Measurements from ENCODE around the gene GSX1. TPM values are rescaled to one million over a fixed set of nuclear protein-coding genes. Genes with fewer than 3 reads are reported as not detected.

GSX1 gene
- polyA plus RNA-seq, 3 donors: not detected

- DNase-seq: no peak
- Histone ChIP-seq H3K9ac (ENCODE audit: insufficient read depth, low read length, poor library complexity, severe bottlenecking) (no peak overlapping the region), H2AFZ (ENCODE audit: insufficient read depth, low read depth, low read length, poor library complexity, severe bottlenecking) (no peak overlapping the region), H3K4me1 (ENCODE audit: control insufficient read depth in 1 of 2, insufficient read depth in 2 of 2, low read length in 2 of 2) (peaks cover 0 to 8% of the 10 kb centered on the region in 2 donors), H3K4me2 (replicated peaks; ENCODE audit: extremely low read depth, low read length, poor library complexity, severe bottlenecking) (no peak overlapping the region), H3K36me3 (replicated peaks in 1 of 2; ENCODE audit: control insufficient read depth in 1 of 2, insufficient read depth in 2 of 2, low read length in 2 of 2) (no peaks in the 10 kb centered on the region), H3K9me3 (replicated peaks in 1 of 2; ENCODE audit: control insufficient read depth in 1 of 2, insufficient read depth in 1 of 2, low read length in 2 of 2) (peaks cover 0 to 33% of the 10 kb centered on the region in 2 donors), H3K27me3 (ENCODE audit: control insufficient read depth in 2 of 2, insufficient read depth in 2 of 2, low read length in 2 of 2) (peaks cover 88 to 96% of the 10 kb centered on the region in 2 donors), H3K4me3 (replicated peaks in 1 of 3; ENCODE audit: low read depth in 2 of 3, low read length in 3 of 3) (no peak overlapping the region), H3K79me2 (ENCODE audit: insufficient read depth, low read length) (no peaks in the 10 kb centered on the region), H3K27ac (ENCODE audit: low read depth in 1 of 2, low read length in 2 of 2) (no peak overlapping the region), H4K20me1 (ENCODE audit: insufficient read depth, low read length) (no peaks in the 10 kb centered on the region)
- H3K4me1 Mint-ChIP-seq: peaks cover 19% of the 10 kb centered on the region
- peaks cover 2 to 5% of the 10 kb centered on the region in 2 donors for H3K36me3 Mint-ChIP-seq
- no peak for TF ChIP-seq CTCF (IDR thresholded peaks at IDR 0.05)
- peaks cover 89 to 99% (median 91%) of the 10 kb centered on the region in 3 donors for H3K27me3 Mint-ChIP-seq (ENCODE audit: low read depth in 3 of 3)
- H3K27ac Mint-ChIP-seq: no peak overlapping the region
- WGBS (ENCODE audit: insufficient coverage): 21% methylated on average over 3 of the region's 11 CpGs
- intact Hi-C loops (cut with micrococcal nuclease): no loop called here
- H3K9me3 Mint-ChIP-seq: peaks cover 0 to 29% (median 17%) of the 10 kb centered on the region in 7 donors
- H3K4me3 Mint-ChIP-seq: peak overlapping the region in 1 of 2 donors; percentile 87
Measured at GRCh38 chr13:27794368-27794691, 2.0 kb downstream of the GSX1 start.

- peaks cover 0 to 8% of the 10 kb centered on the region in 2 donors for H3K4me1 ChIP-seq (ENCODE audit: control insufficient read depth in 1 of 2, insufficient read depth in 2 of 2, low read length in 2 of 2)
- peaks cover 0 to 33% of the 10 kb centered on the region in 2 donors for H3K9me3 ChIP-seq (replicated peaks in 1 of 2; ENCODE audit: control insufficient read depth in 1 of 2, insufficient read depth in 1 of 2, low read length in 2 of 2)
- H2AFZ ChIP-seq (ENCODE audit: insufficient read depth, low read depth, low read length, poor library complexity, severe bottlenecking): no peak overlapping the region
- H3K36me3 Mint-ChIP-seq: peaks cover 2 to 5% of the 10 kb centered on the region in 2 donors
- H3K4me3 Mint-ChIP-seq: peak overlapping the region in 1 of 2 donors; percentile 77
- no peak overlapping the region for H3K27ac Mint-ChIP-seq
- no peak for DNase-seq
- H3K27me3 Mint-ChIP-seq (ENCODE audit: low read depth in 3 of 3): peaks cover 87 to 100% (median 94%) of the 10 kb centered on the region in 3 donors
- peaks cover 19% of the 10 kb centered on the region for H3K4me1 Mint-ChIP-seq
- no peak for TF ChIP-seq CTCF (IDR thresholded peaks at IDR 0.05)
- WGBS (ENCODE audit: insufficient coverage): 8% methylated on average over 29 of the region's 44 CpGs
- no peak overlapping the region for H3K9ac ChIP-seq (ENCODE audit: insufficient read depth, low read length, poor library complexity, severe bottlenecking)
- H3K4me3 ChIP-seq (replicated peaks in 1 of 3; ENCODE audit: low read depth in 2 of 3, low read length in 3 of 3): no peak overlapping the region
- no peak overlapping the region for H3K27ac ChIP-seq (ENCODE audit: low read depth in 1 of 2, low read length in 2 of 2)
- H3K27me3 ChIP-seq (ENCODE audit: control insufficient read depth in 2 of 2, insufficient read depth in 2 of 2, low read length in 2 of 2): peaks cover 85 to 94% of the 10 kb centered on the region in 2 donors
- peaks cover 0 to 28% (median 17%) of the 10 kb centered on the region in 7 donors for H3K9me3 Mint-ChIP-seq
- intact Hi-C loops (cut with micrococcal nuclease): no loop called here
- H3K36me3 ChIP-seq (replicated peaks in 1 of 2; ENCODE audit: control insufficient read depth in 1 of 2, insufficient read depth in 2 of 2, low read length in 2 of 2): no peaks in the 10 kb centered on the region
- no peak overlapping the region for H3K4me2 ChIP-seq (replicated peaks; ENCODE audit: extremely low read depth, low read length, poor library complexity, severe bottlenecking)
- no peaks in the 10 kb centered on the region for H4K20me1 ChIP-seq (ENCODE audit: insufficient read depth, low read length)
- no peaks in the 10 kb centered on the region for H3K79me2 ChIP-seq (ENCODE audit: insufficient read depth, low read length)
Measured at GRCh38 chr13:27794921-27795717, 2.8 kb downstream of the GSX1 start.
